Kidney (tissue), 14 donors: ENCODE data around the gene IMMP2L. TPM values are rescaled to one million over a fixed set of nuclear protein-coding genes. Genes with fewer than 3 reads are reported as not detected.
A peak's percentile ranks its signal among the peaks of the same experiment; 100 is the strongest.

Experiments used
- DNase-seq, 5 donors: peaks; one replicate each; pipeline ENCODE4 v3.0.0-alpha.2; 2013 to 2020
- FAIRE-seq: peaks from 2 replicates; lab custom pipeline; 2012; peaks lifted over from hg19 to GRCh38; lab: Jason Lieb, UNC
- H3K27ac ChIP-seq, 2 donors: one replicate each; pipeline ENCODE4 v1.7.0; 2013; ENCODE audit warnings: low read depth in 2 of 2, low read length in 2 of 2, inconsistent platforms in 1 of 2
- H3K27me3 ChIP-seq: one replicate; pipeline ENCODE4 v1.7.1; 2013; ENCODE audit warnings: low read length, inconsistent platforms; ENCODE audit not compliant: control insufficient read depth, insufficient read depth
- H3K36me3 ChIP-seq, 3 donors: one replicate each; pipeline versions ENCODE4 v1.7.0 to v1.7.1; 2013; ENCODE audit warnings: low read length in 3 of 3, control low read depth in 1 of 3, inconsistent platforms in 1 of 3; ENCODE audit not compliant: insufficient read depth in 3 of 3, control insufficient read depth in 2 of 3
- H3K4me1 ChIP-seq, 3 donors: one replicate each; pipeline versions ENCODE4 v1.7.0 to v1.7.1; 2013; ENCODE audit warnings: low read length in 3 of 3, inconsistent platforms in 1 of 3, low read depth in 1 of 3; ENCODE audit not compliant: control insufficient read depth in 2 of 3, insufficient read depth in 2 of 3
- H3K4me3 ChIP-seq, 3 donors: one replicate each; pipeline versions ENCODE4 v1.7.0 to v1.8.1; 2013; ENCODE audit warnings: low read length in 3 of 3, control low read depth in 1 of 3, inconsistent platforms in 1 of 3
- H3K9ac ChIP-seq, 3 donors: one replicate each; pipeline versions ENCODE4 v1.7.0 to v1.7.1; 2013; ENCODE audit warnings: low read length in 3 of 3, control low read depth in 1 of 3, inconsistent platforms in 1 of 3
- H3K9me3 ChIP-seq, 3 donors: one replicate each; pipeline versions ENCODE4 v1.7.0 to v1.7.1; 2013; ENCODE audit warnings: low read length in 3 of 3, control low read depth in 1 of 3, inconsistent platforms in 1 of 3; ENCODE audit not compliant: control insufficient read depth in 2 of 3, insufficient read depth in 1 of 3
- intact Hi-C: fragments of 100-400 bp; cut with DNase I; formaldehyde crosslinking; loops from one replicate; pipeline ENCODE4 v1.11.1; 2022
- polyA plus RNA-seq: library from polyadenylated mRNA; stranded (reverse); fragments of 350-450 nt; fragmentation: Illumina TruSeq; extraction: RNeasy Lipid Tissue Mini Kit (QIAGEN cat#74804); gene quantifications from one replicate; pipeline ENCODE4 v1.2.3, GENCODE V29; 2014; ENCODE audit warnings: low read depth, low replicate concordance; ENCODE audit not compliant: insufficient read depth
- total RNA-seq: library from RNA; stranded (reverse); fragmentation: NEBNext Ultra II Directional; extraction: Animal tissue kit (Norgen Biotek cat#: 25700); gene quantifications from one replicate; pipeline ENCODE4 v1.2.1, GENCODE V29; 2021
- TF ChIP-seq, protein P1 (sequence below): IDR thresholded peaks from 3 replicates; pipeline ENCODE4 v1.5.1; 2012; ENCODE audit warnings: mild to moderate bottlenecking, moderate library complexity, borderline replicate concordance; ENCODE audit not compliant: insufficient read depth; ENCODE audit errors: extremely low read depth
- donor health status: control.
- donor health status: control.
- donor health status: control.
- donor health status: control.
- donor health status: control.
- donor health status: DM: yes; HTN: yes; CAD: no.
- donor health status: Normal renal cell carcinoma (clear cell type).

The IMMP2L gene
- total and polyA plus RNA-seq, 2 donors from 2014 or later = 46.4 to 52.1 TPM

- Histone ChIP-seq H3K9me3 (no peaks in the 10 kb centered on the region), H3K4me1 (no peaks in the 10 kb centered on the region), H3K36me3 (no peaks in the 10 kb centered on the region), H3K27me3 (no peaks in the 10 kb centered on the region), H3K27ac (peak overlapping the region in 1 of 2 donors; percentile 8), H3K4me3 (no peak overlapping the region), H3K9ac (no peak overlapping the region)
- DNase-seq (no peak), FAIRE-seq (no peak)
- intact Hi-C loops = no loop called here
- TF ChIP-seq, protein P1, sequence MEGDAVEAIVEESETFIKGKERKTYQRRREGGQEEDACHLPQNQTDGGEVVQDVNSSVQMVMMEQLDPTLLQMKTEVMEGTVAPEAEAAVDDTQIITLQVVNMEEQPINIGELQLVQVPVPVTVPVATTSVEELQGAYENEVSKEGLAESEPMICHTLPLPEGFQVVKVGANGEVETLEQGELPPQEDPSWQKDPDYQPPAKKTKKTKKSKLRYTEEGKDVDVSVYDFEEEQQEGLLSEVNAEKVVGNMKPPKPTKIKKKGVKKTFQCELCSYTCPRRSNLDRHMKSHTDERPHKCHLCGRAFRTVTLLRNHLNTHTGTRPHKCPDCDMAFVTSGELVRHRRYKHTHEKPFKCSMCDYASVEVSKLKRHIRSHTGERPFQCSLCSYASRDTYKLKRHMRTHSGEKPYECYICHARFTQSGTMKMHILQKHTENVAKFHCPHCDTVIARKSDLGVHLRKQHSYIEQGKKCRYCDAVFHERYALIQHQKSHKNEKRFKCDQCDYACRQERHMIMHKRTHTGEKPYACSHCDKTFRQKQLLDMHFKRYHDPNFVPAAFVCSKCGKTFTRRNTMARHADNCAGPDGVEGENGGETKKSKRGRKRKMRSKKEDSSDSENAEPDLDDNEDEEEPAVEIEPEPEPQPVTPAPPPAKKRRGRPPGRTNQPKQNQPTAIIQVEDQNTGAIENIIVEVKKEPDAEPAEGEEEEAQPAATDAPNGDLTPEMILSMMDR = no peak
Observed at GRCh38 chr7:111137296-111138192, 424.7 kb downstream of the IMMP2L start.

DNA sequence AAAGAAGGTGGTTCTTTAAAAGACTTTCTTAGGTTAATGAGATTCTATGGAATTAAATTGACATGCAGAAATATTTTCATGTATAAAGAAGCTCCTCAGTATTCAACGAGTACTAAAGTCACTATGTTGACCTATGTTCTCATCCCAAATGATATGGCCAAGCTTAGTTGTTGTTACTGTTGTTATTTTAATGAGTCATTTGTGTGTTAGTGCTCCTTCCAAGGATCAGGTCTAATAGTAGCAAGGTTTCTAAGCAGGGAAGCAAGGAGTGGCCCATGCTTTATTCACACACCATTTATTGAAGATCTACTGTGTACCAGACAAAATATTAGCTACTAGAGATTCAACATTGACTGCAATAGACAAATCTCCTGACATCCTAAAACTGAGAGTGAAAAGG lies 429.5 kb downstream of the IMMP2L start:
- Histone ChIP-seq H3K9ac (no peak overlapping the region), H3K4me1 (no peaks in the 10 kb centered on the region), H3K36me3 (no peaks in the 10 kb centered on the region), H3K4me3 (no peak overlapping the region), H3K27me3 (no peaks in the 10 kb centered on the region), H3K27ac (no peak overlapping the region), H3K9me3 (no peaks in the 10 kb centered on the region)
- DNase-seq (no peak), FAIRE-seq (no peak)
- intact Hi-C loops = no loop called here
- TF ChIP-seq, protein P1 = no peak

DNA sequence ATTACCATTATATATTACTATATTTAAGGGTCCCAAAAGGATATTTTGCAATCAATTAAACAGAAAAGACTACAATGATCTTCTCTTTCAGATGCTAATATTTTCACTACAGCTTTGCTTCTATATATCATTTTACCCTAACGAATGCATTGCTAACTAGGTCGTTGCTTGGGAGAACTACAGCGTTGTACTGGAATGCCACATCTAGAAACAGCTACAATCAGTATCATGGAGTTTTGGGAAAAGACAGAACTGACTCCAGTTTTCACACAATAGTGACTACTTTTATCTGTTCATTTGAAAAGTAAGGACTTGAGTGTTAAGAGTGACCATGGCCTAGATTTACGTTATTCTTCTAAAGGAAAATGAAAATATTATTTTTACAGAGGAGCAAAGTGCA lies 432.9 kb downstream of the IMMP2L start:
- H3K36me3 ChIP-seq = no peaks in the 10 kb centered on the region
- no peaks in the 10 kb centered on the region for H3K27me3 ChIP-seq
- no peak for FAIRE-seq
- no peak overlapping the region for H3K9ac ChIP-seq
- no peak overlapping the region for H3K4me3 ChIP-seq
- DNase-seq = no peak
- H3K27ac ChIP-seq = no peak overlapping the region
- TF ChIP-seq, protein P1 = no peak
- H3K4me1 ChIP-seq = no peaks in the 10 kb centered on the region
- no peaks in the 10 kb centered on the region for H3K9me3 ChIP-seq
- intact Hi-C loops = no loop called here
